Right lobe of liver (tissue), 6 donors: Measurements from ENCODE around the gene PLLP. TPM values are rescaled to one million over a fixed set of nuclear protein-coding genes. Genes with fewer than 3 reads are reported as not detected.

Experiments
- ATAC-seq, 4 donors: fragments of 200-7000 bp; cut with Tn5 transposase; one replicate each; pipeline ENCODE4 v1.9.1; 2020; ENCODE audit warnings: mild to moderate bottlenecking in 4 of 4, moderate library complexity in 4 of 4
- DNase-seq, 3 donors: peaks; one replicate each; pipeline ENCODE4 v3.0.0-alpha.2; 2020
- H3K27ac ChIP-seq, 3 donors: fragments of 200-600 bp; one replicate each; pipeline ENCODE4 v1.8.0; 2022
- H3K27me3 ChIP-seq, 2 donors: fragments of 200-600 bp; one replicate each; pipeline ENCODE4 v1.8.0; 2022
- H3K36me3 ChIP-seq, 4 donors: fragments of 200-600 bp; sonication (generic) in 1 of 4; one replicate each; pipeline versions ENCODE4 v1.5.1 to v1.8.0; 2017 to 2022; ENCODE audit warnings: control low read depth in 1 of 4
- H3K4me1 ChIP-seq, 4 donors: fragments of 200-600 bp; sonication (generic) in 1 of 4; one replicate each; pipeline versions ENCODE4 v1.5.1 to v1.8.0; 2017 to 2022; ENCODE audit warnings: control low read depth in 1 of 4
- H3K4me3 ChIP-seq, 3 donors: fragments of 200-600 bp; one replicate each; pipeline ENCODE4 v1.8.0; 2022
- H3K9me3 ChIP-seq, 4 donors: fragments of 200-600 bp; sonication (generic) in 1 of 4; one replicate each; pipeline versions ENCODE4 v1.5.1 to v1.8.0; 2017 to 2022; ENCODE audit warnings: control low read depth in 1 of 4
- CTCF ChIP-seq, 4 donors: fragments of 200-600 bp in 3 of 4; fragments of 450-650 bp in 1 of 4; IDR thresholded peaks; one replicate each; pipeline versions ENCODE4 v1.5.1 to v1.8.0; 2016 to 2022; ENCODE audit warnings: antibody characterized with exemption in 4 of 4, mild to moderate bottlenecking in 2 of 4
- POLR2A ChIP-seq: fragments of 450-650 bp; IDR thresholded peaks from one replicate; pipeline ENCODE4 v1.6.1; 2017; ENCODE audit warnings: antibody characterized with exemption, mild to moderate bottlenecking
- WGBS: methylation state at CpG from one replicate; pipeline ENCODE4 v1.1.6; 2018; ENCODE audit warnings: low coverage, low lambda C conversion rate; ENCODE audit not compliant: insufficient coverage; ENCODE audit errors: missing lambda C conversion rate; 5-methylcytosine and 5-hydroxymethylcytosine counted together
- intact Hi-C, 2 donors: fragments of 100-400 bp; cut with DNase I; formaldehyde crosslinking; loops; one replicate each; pipeline versions ENCODE4 v1.11.2 to v1.14.1; 2022
- total RNA-seq, 6 experiments: library from RNA; depleted of rRNA in 2 of 6; stranded (reverse); fragments of >200 nt in 2 of 6; fragmentation: NEBNext Ultra II Directional in 3 of 6; extraction: Animal tissue kit (Norgen Biotek cat#: 25700) in 3 of 6; gene quantifications; one replicate each; pipeline versions ENCODE4 v1.1.0 to v1.2.4, GENCODE V29; 2016 to 2023
- donor health status: DM: no; HTN: yes; CAD: no.
- donor health status: DM: no; HTN: no; CAD: no.
- donor health status: DM: no; HTN: no; CAD: no.
- donor health status: DM: no; HTN: yes; CAD: no.
- donor health status: DM: no; HTN: yes; CAD: no.

The PLLP gene
- total RNA-seq, 6 experiments from 2014 or later, result 2.1 to 7.4 (median 3.8) TPM

GRCh38 chr16:57239107-57239506 lies 45.4 kb downstream of the PLLP start:
- H3K4me1 ChIP-seq, result peaks cover 0 to 12% (median 3%) of the 10 kb centered on the region in 4 donors
- H3K36me3 ChIP-seq, result peaks cover 0 to 20% (median 9%) of the 10 kb centered on the region in 4 donors
- H3K9me3 ChIP-seq, result no peaks in the 10 kb centered on the region
- WGBS, result 64% methylated on average over 2 of the region's 2 CpGs
- intact Hi-C loops, result no loop called here
- H3K27ac ChIP-seq, result peak overlapping the region in 2 of 3 donors; percentile 2 to 56
- no peaks in the 10 kb centered on the region for H3K27me3 ChIP-seq
- TF ChIP-seq POLR2A (no peak), CTCF (IDR thresholded peaks at IDR 0.05) (no peak)
- ATAC-seq, result no peak
- DNase-seq, result no peak
- no peak overlapping the region for H3K4me3 ChIP-seq

- intact Hi-C loops, result no loop called here
- Histone ChIP-seq H3K27me3 (no peaks in the 10 kb centered on the region), H3K4me1 (peaks cover 0 to 12% (median 3%) of the 10 kb centered on the region in 4 donors), H3K4me3 (no peak overlapping the region), H3K27ac (peak overlapping the region in 1 of 3 donors; percentile 56), H3K9me3 (no peaks in the 10 kb centered on the region), H3K36me3 (peaks cover 0 to 24% (median 11%) of the 10 kb centered on the region in 4 donors)
- DNase-seq, result peak in 1 of 3 donors; percentile 70
- no peak for TF ChIP-seq CTCF (IDR thresholded peaks at IDR 0.05)
- TF ChIP-seq POLR2A, result no peak
- peak; percentile 67 to 90 (median 80) for ATAC-seq
- 21% methylated on average over 2 of the region's 2 CpGs for WGBS
These were observed 45.8 kb downstream of the PLLP start for GRCh38 chr16:57238682-57239081.

GRCh38 chr16:57236022-57236350 lies 48.5 kb downstream of the PLLP start:
- H3K4me1 ChIP-seq, result peaks cover 0 to 12% (median 3%) of the 10 kb centered on the region in 4 donors
- H3K9me3 ChIP-seq, result no peaks in the 10 kb centered on the region
- intact Hi-C loops, result no loop called here
- H3K27ac ChIP-seq, result no peak overlapping the region
- TF ChIP-seq POLR2A, result no peak
- no peak for TF ChIP-seq CTCF (IDR thresholded peaks at IDR 0.05)
- H3K27me3 ChIP-seq, result no peaks in the 10 kb centered on the region
- ATAC-seq (no peak), DNase-seq (no peak)
- no peak overlapping the region for H3K4me3 ChIP-seq
- H3K36me3 ChIP-seq, result peaks cover 4 to 44% (median 24%) of the 10 kb centered on the region in 4 donors

- 83% methylated on average over 7 of the region's 8 CpGs for WGBS
- H3K36me3 ChIP-seq, result peaks cover 4 to 50% (median 27%) of the 10 kb centered on the region in 4 donors
- intact Hi-C loops, result no loop called here
- peaks cover 0 to 12% (median 3%) of the 10 kb centered on the region in 4 donors for H3K4me1 ChIP-seq
- no peak overlapping the region for H3K4me3 ChIP-seq
- H3K27ac ChIP-seq, result no peak overlapping the region
- TF ChIP-seq CTCF (IDR thresholded peaks at IDR 0.05) (no peak), POLR2A (no peak)
- H3K9me3 ChIP-seq, result no peaks in the 10 kb centered on the region
- no peaks in the 10 kb centered on the region for H3K27me3 ChIP-seq
- DNase-seq (no peak), ATAC-seq (no peak)
These were observed 49.1 kb downstream of the PLLP start for GRCh38 chr16:57235128-57236021.
